CD4-positive, alpha-beta T cell treated with Interleukin-12 subunit alpha and Interleukin-12 subunit beta, for 1 hour (primary cell): ENCODE data around the gene ANGEL2.
A peak's percentile ranks its signal among the peaks of the same experiment; 100 is the strongest.

Experiments used
- DNase-seq: peaks from one replicate; pipeline ENCODE4 v3.0.0-alpha.2; 2020

The ANGEL2 gene

GRCh38 chr1:212950243-212951125, 65.2 kb downstream of the ANGEL2 start, which contains the start of gene VASH2:
VASH2 (plus strand) TSS chr1:212950541; CDS start chr1:212951543, 1,002 bp downstream.
- DNase-seq: peak; percentile 58

DNA sequence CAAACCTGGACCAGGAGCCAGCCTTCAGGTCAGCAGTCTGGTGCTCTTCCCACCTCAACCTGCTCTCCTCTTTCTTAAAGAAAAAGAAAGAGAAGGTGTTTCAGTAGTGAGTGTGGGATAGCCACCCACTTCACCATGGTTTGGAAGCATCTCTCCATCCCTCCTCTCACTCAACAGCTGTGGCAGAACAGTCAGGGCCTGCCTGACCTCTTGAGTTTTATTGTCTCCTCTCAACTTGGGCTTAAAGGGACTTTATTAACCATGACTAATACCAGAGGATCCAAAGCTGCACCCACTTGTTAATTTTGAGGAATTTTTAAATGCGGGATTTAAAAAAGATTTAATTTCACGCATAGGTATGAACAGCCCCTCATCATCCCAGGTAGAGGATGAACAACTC, 65.9 kb downstream of the ANGEL2 start:
- DNase-seq: no peak

DNA sequence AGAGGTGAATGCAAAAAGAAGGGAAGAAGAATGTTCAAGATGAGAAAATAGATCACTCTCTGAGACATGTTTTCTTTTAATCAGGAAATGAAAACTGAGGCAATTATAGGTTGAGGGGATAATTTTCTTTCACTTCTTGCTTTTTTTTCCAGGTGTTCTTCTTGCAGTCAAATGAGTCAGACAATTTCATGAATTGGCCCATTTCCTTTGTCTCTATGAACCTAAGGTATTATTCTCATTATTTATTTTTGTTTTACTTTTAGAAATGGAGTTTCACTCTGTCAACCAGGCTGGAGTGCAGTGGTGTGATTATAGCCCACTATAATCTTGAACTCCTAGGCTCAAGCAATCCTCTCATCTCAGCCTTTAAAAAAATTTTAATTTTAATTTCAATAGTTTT, 68.8 kb downstream of the ANGEL2 start:
- no peak for DNase-seq

DNA sequence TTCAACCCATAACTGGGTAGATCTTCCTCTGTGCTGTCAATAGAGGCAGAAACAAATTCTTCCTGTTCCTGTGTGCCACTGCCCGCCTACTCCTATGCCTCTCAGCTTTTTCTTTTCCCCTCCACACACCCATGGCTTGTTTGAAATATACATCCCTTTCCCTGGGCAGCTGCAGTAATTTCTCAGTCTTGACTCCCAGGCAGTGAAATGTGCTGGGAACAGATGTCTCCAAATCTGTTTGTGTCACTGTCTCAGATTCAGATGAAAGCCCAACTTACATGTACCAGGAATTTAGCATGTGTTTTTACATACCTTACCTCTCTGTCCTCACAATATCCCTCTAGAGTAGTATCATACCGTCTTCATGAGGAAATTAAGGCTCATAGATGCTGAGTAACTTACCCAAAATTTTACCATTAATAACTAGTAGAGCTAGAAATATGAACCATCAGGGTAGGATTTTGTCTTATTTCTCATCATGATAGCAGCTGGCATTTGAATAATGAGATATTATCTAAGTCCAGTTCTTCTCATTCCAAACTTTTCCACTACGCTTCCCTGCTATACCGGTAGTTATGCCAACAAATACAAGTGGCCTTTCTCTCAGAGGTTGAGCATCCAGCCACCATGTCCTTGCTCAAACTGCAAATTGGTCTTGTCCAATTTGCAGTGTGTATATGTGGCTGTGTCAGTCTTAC, 70.1 kb downstream of the ANGEL2 start:
- DNase-seq: no peak

DNA sequence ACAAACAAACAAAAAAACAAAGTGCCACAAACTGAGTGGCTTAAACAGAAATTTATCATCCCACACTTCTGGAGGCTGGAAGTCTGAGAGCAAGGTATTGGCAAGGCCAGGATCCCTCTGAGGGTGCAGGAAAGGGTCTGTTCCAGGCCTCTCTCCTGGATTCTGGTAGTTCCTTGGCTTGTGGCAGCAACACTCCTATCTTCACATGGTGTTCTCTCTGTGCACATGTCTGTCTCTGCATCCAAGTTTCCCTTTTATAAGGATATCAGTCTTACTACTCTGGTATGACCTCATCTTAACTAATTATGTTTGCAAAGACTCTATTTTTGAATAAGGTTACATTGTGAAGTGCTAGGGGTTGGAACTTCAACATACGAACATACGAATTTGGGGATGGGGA, 70.6 kb downstream of the ANGEL2 start:
- no peak for DNase-seq

GRCh38 chr1:212944229-212944901, 71.3 kb downstream of the ANGEL2 start:
- DNase-seq: no peak

DNA sequence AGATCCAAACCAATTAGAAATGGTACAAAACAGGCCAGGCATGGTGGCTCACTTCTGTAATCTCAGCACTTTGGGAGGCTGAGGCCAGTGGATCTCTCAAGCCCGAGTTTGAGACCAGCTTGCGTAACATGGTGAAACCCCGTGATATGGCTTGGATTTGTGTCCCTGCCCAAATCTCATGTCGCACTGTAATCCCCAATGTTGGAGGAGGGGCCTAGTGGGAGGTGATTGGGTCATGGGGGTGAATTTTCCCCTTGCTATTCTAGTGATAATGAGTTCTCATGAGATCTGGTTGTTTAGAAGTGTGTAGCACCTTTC, 72.3 kb downstream of the ANGEL2 start:
- DNase-seq: no peak

DNA sequence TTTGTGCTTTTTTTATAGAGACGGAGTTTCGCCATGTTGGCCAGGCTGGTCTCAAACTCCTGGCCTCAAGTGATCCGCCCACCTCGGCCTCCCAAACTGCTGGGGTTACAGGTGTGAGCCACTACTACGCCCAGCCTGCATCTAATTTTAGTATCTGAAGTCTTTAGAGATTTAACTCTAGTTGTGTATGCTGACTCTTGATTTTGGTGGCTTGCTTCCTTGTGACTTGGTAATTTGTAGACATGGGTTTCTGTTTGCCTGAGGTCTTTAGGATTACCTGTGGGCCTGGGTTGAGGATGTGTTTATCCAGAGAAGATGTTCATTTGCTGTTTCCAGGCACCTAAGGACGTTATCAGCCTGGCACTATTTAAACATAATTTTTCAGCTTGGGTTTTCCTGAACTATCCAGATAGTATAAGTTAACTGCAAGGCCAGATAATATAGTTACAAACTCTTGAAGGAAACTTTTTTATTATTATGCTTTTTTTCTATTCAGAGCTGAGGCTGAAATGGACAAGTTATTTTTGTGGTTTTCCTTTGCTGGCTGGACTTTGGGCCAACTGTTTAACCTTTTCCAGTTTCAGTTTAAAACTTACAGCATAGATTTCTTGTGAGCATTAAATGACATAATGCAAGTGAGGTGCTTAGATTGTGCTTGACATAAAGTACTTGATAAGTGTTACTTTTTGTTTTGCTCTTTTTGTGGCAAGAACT, 72.8 kb downstream of the ANGEL2 start:
- no peak for DNase-seq
